Subcutaneous abdominal adipose tissue (tissue), 5 donors: ENCODE measurements around the gene HTR1E.

ENCODE experiments used
- H3K27ac ChIP-seq: one replicate; pipeline ENCODE4 v1.7.0; 2013; ENCODE audit warnings: low read depth, mild to moderate bottlenecking, inconsistent platforms, low read length, moderate library complexity
- H3K27me3 ChIP-seq, 5 donors: one replicate each; pipeline ENCODE4 v1.7.0; 2013; ENCODE audit warnings: low read length in 5 of 5, inconsistent platforms in 1 of 5; ENCODE audit not compliant: control insufficient read depth in 5 of 5, insufficient read depth in 4 of 5
- H3K36me3 ChIP-seq, 5 donors: one replicate each; pipeline ENCODE4 v1.7.0; 2013; ENCODE audit warnings: low read length in 5 of 5; ENCODE audit not compliant: control insufficient read depth in 5 of 5, insufficient read depth in 5 of 5
- H3K4me1 ChIP-seq, 5 donors: one replicate each; pipeline ENCODE4 v1.7.0; 2013; ENCODE audit warnings: low read length in 5 of 5, mild to moderate bottlenecking in 3 of 5, moderate library complexity in 1 of 5; ENCODE audit not compliant: control insufficient read depth in 5 of 5, insufficient read depth in 5 of 5
- H3K4me3 ChIP-seq, 5 donors: one replicate each; pipeline ENCODE4 v1.7.0; 2013; ENCODE audit warnings: low read length in 5 of 5, low read depth in 1 of 5
- H3K9ac ChIP-seq, 5 donors: one replicate each; pipeline ENCODE4 v1.7.0; 2013; ENCODE audit warnings: low read length in 5 of 5, mild to moderate bottlenecking in 4 of 5, moderate library complexity in 3 of 5
- H3K9me3 ChIP-seq, 5 donors: one replicate each; pipeline ENCODE4 v1.7.0; 2013; ENCODE audit warnings: low read length in 5 of 5; ENCODE audit not compliant: control insufficient read depth in 5 of 5
- donor health status: healthy.
- donor health status: healthy.
- donor health status: healthy.
- donor health status: healthy.
- donor health status: healthy.

HTR1E gene

DNA sequence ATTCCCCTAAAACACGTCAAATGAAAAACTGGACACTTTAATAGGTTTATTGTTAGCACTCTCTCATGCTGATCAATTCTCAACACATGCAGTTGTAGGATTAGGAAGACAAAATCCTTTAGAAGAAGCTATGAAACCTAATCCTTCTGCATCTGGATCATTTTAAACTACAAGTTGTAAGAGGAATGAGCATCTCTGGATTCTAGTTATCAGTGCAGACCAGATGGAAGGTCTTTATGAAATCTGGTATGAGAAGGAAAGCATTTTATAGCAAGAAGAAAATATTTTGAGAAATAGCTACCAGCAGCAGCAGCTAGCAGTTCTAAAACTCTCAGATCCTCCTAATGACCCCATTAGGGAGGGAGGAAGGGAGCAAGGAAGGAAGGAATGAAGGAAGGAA is 4.1 kb downstream of the HTR1E start:
- H3K27me3 ChIP-seq = peaks cover 5 to 24% (median 14%) of the 10 kb centered on the region in 5 donors
- peaks cover 0 to 12% (median 11%) of the 10 kb centered on the region in 5 donors for H3K4me1 ChIP-seq
- no peaks in the 10 kb centered on the region for H3K36me3 ChIP-seq
- no peak overlapping the region for H3K27ac ChIP-seq
- H3K9me3 ChIP-seq = no peaks in the 10 kb centered on the region
- no peak overlapping the region for H3K4me3 ChIP-seq
- no peak overlapping the region for H3K9ac ChIP-seq

DNA sequence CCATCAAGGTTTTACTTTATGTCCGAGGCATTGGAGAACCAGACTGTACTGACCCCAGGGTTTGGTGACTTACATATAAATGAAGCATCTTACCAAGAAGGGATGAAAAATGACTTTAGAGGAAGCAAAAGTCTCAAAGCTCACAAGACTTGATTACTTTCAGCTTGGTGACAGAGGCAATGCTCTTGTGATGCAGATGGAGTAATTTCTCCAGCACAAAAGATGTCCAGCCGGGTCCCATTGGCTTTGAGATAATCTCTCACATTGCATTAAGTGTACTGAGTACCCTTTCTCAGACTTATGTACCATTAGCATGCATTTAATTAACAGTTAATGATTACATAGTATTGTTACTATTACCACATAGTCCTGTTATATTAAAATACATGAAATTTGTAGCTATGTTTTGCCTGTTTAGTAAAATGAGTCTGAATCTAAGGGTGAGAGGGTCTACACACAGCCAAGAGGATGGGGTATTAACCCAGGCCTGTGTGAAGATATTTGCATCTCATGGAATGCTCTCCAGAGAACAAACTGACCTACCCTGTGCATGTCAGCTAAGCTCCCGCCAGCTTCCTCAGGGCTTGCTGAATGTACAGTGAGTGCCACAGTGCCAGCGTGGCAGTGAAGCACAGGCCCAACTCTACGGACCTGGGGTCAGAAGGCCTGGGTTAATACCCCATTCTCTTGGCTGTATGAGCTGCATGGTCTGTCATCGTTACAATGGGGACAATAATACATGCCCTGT is 5.6 kb downstream of the HTR1E start:
- Histone ChIP-seq H3K27me3 (peaks cover 0 to 9% (median 2%) of the 10 kb centered on the region in 5 donors), H3K4me1 (no peaks in the 10 kb centered on the region), H3K9ac (no peak overlapping the region), H3K9me3 (no peaks in the 10 kb centered on the region), H3K36me3 (no peaks in the 10 kb centered on the region), H3K4me3 (no peak overlapping the region), H3K27ac (no peak overlapping the region)

DNA sequence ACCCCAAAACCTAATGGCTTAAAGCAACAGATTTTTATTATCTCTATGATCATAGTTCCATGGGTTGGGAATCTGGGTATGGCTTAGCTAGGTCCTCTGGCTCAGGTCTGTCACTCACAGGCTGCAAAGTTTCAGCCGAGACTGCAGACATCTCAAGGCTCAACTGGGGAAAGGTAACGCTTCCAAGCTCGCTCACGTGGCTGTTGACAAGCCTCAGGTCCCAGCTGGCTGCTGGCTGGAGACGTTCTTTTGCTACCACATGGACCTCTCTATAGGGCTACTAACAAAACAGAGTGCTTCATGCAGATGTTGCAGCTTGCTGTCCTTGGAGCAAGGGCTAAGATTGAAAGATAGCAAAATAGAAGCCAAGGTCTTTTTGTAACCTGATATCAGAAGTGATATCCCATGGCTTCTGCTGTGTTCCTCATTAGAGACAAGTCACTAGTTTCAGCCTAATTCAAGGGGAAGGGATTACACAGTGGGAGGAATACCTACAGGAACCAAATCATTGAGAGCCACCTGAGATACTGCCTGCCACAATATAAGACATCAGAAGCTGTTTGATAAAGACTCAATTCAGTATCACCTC is 6.6 kb downstream of the HTR1E start:
- H3K27ac ChIP-seq = no peak overlapping the region
- H3K9ac ChIP-seq = no peak overlapping the region
- no peaks in the 10 kb centered on the region for H3K9me3 ChIP-seq
- peaks cover 0 to 2% (median 0%) of the 10 kb centered on the region in 5 donors for H3K27me3 ChIP-seq
- no peaks in the 10 kb centered on the region for H3K4me1 ChIP-seq
- no peak overlapping the region for H3K4me3 ChIP-seq
- H3K36me3 ChIP-seq = no peaks in the 10 kb centered on the region

DNA sequence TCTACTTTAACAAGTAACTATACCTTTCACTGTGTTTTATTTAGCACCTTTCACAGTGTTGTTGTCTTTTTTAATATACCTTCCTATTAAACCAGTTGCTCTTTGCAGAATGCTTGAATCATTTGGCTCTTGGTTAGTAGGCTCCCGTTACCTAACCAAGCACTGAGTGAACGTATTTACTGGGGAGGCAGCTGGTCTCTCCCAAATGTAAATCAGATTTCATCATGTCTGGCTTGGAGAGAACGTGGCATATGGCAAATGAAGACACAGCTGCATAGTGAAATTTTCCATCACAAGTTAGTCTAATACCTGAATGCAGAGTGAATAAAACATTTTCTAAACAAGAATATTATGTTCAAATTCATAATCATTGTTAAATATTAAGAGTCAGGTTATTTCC is 12.4 kb downstream of the HTR1E start:
- Histone ChIP-seq H3K27me3 (no peaks in the 10 kb centered on the region), H3K9me3 (no peaks in the 10 kb centered on the region), H3K4me3 (no peak overlapping the region), H3K4me1 (no peaks in the 10 kb centered on the region), H3K36me3 (no peaks in the 10 kb centered on the region), H3K9ac (no peak overlapping the region), H3K27ac (no peak overlapping the region)

DNA sequence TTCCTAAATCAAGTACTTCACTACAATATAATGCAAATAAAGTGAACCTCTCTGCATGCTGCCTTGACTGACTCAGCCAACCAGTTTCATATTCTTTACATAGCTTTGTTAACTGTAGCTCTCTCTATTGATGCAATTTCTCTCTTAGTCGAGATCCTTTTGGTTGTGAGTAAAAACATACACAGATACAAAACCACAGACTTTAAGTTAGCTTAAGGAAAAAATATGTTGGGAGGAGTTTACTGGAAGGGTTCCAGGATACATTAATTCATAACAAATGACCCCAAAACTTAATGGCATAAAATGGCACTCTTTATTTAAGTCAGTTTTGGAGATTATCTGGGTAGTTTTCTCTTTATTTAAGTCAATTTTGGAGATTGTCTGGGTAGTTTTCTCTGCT is 15.7 kb downstream of the HTR1E start:
- H3K9me3 ChIP-seq = no peaks in the 10 kb centered on the region
- H3K4me1 ChIP-seq = no peaks in the 10 kb centered on the region
- no peak overlapping the region for H3K9ac ChIP-seq
- H3K27me3 ChIP-seq = no peaks in the 10 kb centered on the region
- H3K27ac ChIP-seq = no peak overlapping the region
- no peaks in the 10 kb centered on the region for H3K36me3 ChIP-seq
- no peak overlapping the region for H3K4me3 ChIP-seq

DNA sequence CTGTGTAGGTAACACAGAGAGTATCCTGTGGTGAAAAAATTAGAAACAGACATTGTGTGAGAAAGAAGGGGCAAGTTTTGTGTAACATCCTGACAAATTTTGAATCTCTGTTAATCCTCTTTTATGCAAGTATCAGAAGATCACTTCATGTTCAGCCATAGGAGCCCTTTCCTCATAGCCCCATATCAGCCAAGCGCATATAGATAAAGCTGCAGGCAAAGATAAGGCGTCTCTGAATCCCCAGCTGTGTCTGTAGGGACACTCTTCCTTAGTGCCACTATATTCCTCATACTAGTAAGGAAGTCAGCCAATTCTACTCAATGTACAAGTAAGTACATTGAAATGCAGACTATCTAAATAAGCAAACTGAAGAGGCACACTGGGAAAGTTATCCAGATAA is 22.3 kb downstream of the HTR1E start:
- Histone ChIP-seq H3K4me3 (no peak overlapping the region), H3K9ac (no peak overlapping the region), H3K27me3 (no peaks in the 10 kb centered on the region), H3K27ac (no peak overlapping the region), H3K36me3 (no peaks in the 10 kb centered on the region), H3K9me3 (no peaks in the 10 kb centered on the region), H3K4me1 (no peaks in the 10 kb centered on the region)

DNA sequence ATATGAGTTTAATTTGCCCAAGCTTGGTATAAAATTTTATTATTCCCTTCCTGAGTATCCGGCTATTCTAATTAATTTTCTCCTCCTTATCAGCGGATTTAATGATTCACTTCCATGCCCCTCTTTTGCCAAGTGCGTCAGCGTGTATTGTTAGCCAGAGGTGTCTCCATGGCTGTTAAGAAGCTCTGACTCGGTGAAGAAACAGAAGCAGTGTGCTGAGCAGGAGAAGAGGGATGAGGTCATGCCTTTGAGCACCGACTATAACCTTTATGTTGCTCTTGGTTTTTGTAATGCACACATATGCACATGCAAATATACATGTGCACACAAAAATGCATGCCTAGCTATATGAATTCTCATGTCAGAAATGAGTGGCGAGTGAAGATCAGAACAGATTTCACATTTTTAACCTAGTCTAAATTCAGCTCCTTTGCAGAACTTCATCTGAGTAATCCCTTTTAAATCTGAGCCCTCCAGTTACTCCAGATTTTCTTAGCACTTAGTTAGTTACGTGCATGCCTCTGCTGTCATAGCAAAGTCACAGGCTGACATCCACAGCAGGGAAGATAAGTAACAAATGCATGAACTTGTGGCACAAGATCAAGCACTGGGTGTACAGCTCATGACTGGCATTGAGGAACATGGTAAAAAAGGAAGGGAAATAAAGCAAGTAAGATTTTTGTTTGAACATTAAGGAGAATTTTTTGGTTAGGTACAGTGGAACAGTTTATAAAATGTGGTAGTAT is 24.3 kb downstream of the HTR1E start:
- Histone ChIP-seq H3K4me3 (no peak overlapping the region), H3K9ac (no peak overlapping the region), H3K36me3 (no peaks in the 10 kb centered on the region), H3K4me1 (no peaks in the 10 kb centered on the region), H3K27ac (no peak overlapping the region), H3K27me3 (no peaks in the 10 kb centered on the region), H3K9me3 (no peaks in the 10 kb centered on the region)

DNA sequence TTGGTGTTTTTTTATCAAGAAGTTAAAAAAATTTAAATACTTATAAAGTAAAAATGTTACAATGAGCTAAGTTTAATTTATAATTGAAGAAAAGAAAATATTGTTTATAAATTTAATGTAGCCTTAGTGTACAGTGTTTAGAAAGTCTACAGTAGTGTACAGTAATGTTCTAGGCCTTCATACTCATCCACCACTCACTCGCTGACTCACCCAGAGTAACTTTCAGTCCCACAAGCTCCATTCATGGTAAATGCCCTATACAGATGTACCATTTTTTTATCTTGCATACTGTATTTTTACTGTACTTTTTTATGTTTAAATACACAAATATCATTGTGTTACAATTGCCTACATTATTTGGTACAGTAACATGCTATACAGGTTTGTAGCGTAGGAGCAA is 26.0 kb downstream of the HTR1E start:
- no peaks in the 10 kb centered on the region for H3K9me3 ChIP-seq
- H3K4me1 ChIP-seq = no peaks in the 10 kb centered on the region
- no peaks in the 10 kb centered on the region for H3K36me3 ChIP-seq
- no peak overlapping the region for H3K27ac ChIP-seq
- no peaks in the 10 kb centered on the region for H3K27me3 ChIP-seq
- H3K4me3 ChIP-seq = no peak overlapping the region
- no peak overlapping the region for H3K9ac ChIP-seq

DNA sequence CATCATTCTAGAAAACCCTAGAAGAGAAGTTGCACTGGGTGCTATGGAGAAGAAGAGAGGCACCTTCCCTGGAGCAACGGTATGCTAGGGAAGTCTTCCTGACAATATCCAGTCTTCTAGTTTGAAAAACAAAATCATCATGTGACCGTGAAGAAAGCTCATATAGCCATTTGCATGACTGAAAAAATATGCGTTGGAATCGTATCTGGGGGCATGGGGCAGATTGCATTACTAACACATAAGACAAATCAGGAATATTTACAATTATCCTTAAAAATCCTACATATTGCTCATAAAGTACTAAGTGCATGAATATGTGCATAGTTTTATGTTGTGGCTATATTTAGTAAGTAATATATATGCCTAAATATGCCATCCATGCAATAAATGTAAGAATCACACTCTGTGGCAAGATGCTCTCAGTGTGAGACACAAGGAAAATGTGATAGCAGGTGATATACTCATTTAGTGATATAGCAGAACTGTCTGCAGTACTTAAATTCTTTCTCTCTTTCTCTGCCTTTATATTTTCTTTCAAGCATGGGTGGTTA is 26.8 kb downstream of the HTR1E start:
- no peaks in the 10 kb centered on the region for H3K27me3 ChIP-seq
- H3K4me1 ChIP-seq = no peaks in the 10 kb centered on the region
- H3K9me3 ChIP-seq = no peaks in the 10 kb centered on the region
- no peak overlapping the region for H3K27ac ChIP-seq
- H3K4me3 ChIP-seq = no peak overlapping the region
- H3K9ac ChIP-seq = no peak overlapping the region
- H3K36me3 ChIP-seq = no peaks in the 10 kb centered on the region

DNA sequence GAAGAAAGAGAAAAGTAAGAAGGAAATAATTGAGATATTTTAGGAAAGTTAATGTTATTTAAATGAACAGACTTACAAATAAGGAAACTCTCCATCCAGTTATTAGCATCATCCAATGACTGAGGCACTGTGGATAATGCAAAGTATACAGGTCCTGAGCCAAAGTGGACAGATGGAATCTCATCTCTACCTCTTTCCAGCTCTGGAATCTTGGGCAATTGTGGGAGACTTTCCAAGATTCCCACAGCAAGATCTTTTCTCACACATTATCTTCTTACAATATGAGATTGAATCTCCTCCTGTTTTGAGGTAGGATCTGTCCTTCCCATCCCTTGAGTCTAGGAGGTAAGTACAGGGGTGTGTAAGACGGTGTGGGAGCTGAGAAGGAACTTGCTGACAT is 28.9 kb downstream of the HTR1E start:
- no peaks in the 10 kb centered on the region for H3K4me1 ChIP-seq
- H3K9me3 ChIP-seq = no peaks in the 10 kb centered on the region

More for the DNA sequence above, 28.9 kb downstream of the HTR1E start:
- Histone ChIP-seq H3K9ac (no peak overlapping the region), H3K27me3 (no peaks in the 10 kb centered on the region), H3K4me3 (no peak overlapping the region), H3K27ac (no peak overlapping the region), H3K36me3 (no peaks in the 10 kb centered on the region)
